Fibroblast of skin of scalp (primary cell): ENCODE results near the gene P4HB.

ENCODE experiments used
- DNase-seq: peaks from one replicate; pipeline ENCODE4 v3.0.0-alpha.2; 2013

The P4HB gene

GRCh38 chr17:81898029-81898866, 37.9 kb upstream of the P4HB start:
- peak; percentile 95 for DNase-seq

- DNase-seq = no peak
Observed at GRCh38 chr17:81895400-81895799, 35.1 kb upstream of the P4HB start.

GRCh38 chr17:81891303-81891552, 30.9 kb upstream of the P4HB start:
- DNase-seq = no peak

GRCh38 chr17:81890447-81891302, 30.3 kb upstream of the P4HB start:
- DNase-seq = no peak

- no peak for DNase-seq
Observed at GRCh38 chr17:81889602-81890001, 29.3 kb upstream of the P4HB start.

- DNase-seq = no peak
Observed at GRCh38 chr17:81888988-81889595, 28.8 kb upstream of the P4HB start.

GRCh38 chr17:81888105-81888987, 28.0 kb upstream of the P4HB start:
- DNase-seq = no peak

- DNase-seq = no peak
Observed at GRCh38 chr17:81885869-81886548, 25.7 kb upstream of the P4HB start.

- DNase-seq = no peak
Observed at GRCh38 chr17:81885454-81885853, 25.1 kb upstream of the P4HB start.

- DNase-seq = no peak
Observed at GRCh38 chr17:81884968-81885367, 24.6 kb upstream of the P4HB start.

- DNase-seq = peak; percentile 37
Observed at GRCh38 chr17:81884520-81884919, 24.2 kb upstream of the P4HB start.

GRCh38 chr17:81879121-81879520, 18.8 kb upstream of the P4HB start:
- DNase-seq = no peak

GRCh38 chr17:81878294-81878693, 18.0 kb upstream of the P4HB start:
- DNase-seq = no peak

GRCh38 chr17:81877569-81877968, 17.2 kb upstream of the P4HB start:
- no peak for DNase-seq

- peak; percentile 92 for DNase-seq
Observed at GRCh38 chr17:81871387-81872230, 11.3 kb upstream of the P4HB start.

- no peak for DNase-seq
Observed at GRCh38 chr17:81870981-81871386, 10.6 kb upstream of the P4HB start, which contains the start of gene ARHGDIA. Gene ARHGDIA, minus strand, starts transcription at chr17:81871337. Its CDS starts 1,407 bp downstream, at chr17:81869930.

GRCh38 chr17:81870131-81870980, 10.0 kb upstream of the P4HB start:
- DNase-seq = peak; percentile 36

- DNase-seq = peak; percentile 60
Observed at GRCh38 chr17:81869221-81870130, 9.1 kb upstream of the P4HB start.
